Measurements from ENCODE around the gene NPBWR2. TPM values are rescaled to one million over a fixed set of nuclear protein-coding genes. Genes with fewer than 3 reads are reported as not detected.

NPBWR2 gene
- total and polyA plus RNA-seq, 4 donors, result not detected

GRCh38 chr20:64056639-64056888 lies 50.8 kb downstream of the NPBWR2 start:
- no peaks in the 10 kb centered on the region for H3K9me3 ChIP-seq (ENCODE audit: control insufficient read depth in 4 of 4, low read length in 3 of 4)
- WGBS, result 18% methylated on average over 7 of the region's 7 CpGs
- no peak overlapping the region for H3K4me3 ChIP-seq (ENCODE audit: low read depth in 1 of 3, low read length in 3 of 3)
- peak overlapping the region; percentile 17 to 59 for H3K27ac ChIP-seq (ENCODE audit: low read depth in 1 of 2, low read length in 2 of 2)
- H3K4me1 ChIP-seq (ENCODE audit: control insufficient read depth in 4 of 4, insufficient read depth in 4 of 4, low read length in 3 of 4), result peaks cover 0 to 17% (median 7%) of the 10 kb centered on the region in 4 donors
- peaks cover 0 to 2% (median 0%) of the 10 kb centered on the region in 4 donors for H3K27me3 ChIP-seq (ENCODE audit: control insufficient read depth in 4 of 4, insufficient read depth in 4 of 4, low read length in 3 of 4)
- no peak for DNase-seq (ENCODE audit: low spot score)
- H3K9ac ChIP-seq (ENCODE audit: low read depth in 1 of 2, low read length in 2 of 2), result no peak overlapping the region
- no peak for TF ChIP-seq REST (IDR thresholded peaks at IDR 0.05)
- TF ChIP-seq RXRA (IDR thresholded peaks at IDR 0.05), result peak in 1 of 2 donors; percentile 16
- peak; percentile 73 for TF ChIP-seq NR2F2 (IDR thresholded peaks at IDR 0.05)
- TF ChIP-seq SP1 (IDR thresholded peaks at IDR 0.05), result no peak
- no peaks in the 10 kb centered on the region for H3K36me3 ChIP-seq (ENCODE audit: control insufficient read depth in 4 of 4, insufficient read depth in 3 of 4, low read depth in 1 of 4, low read length in 3 of 4)

- H3K27ac ChIP-seq (ENCODE audit: low read depth in 1 of 2, low read length in 2 of 2), result peak overlapping the region; percentile 15 to 53
- no peak overlapping the region for H3K4me3 ChIP-seq (ENCODE audit: low read depth in 1 of 3, low read length in 3 of 3)
- no peak for DNase-seq (ENCODE audit: low spot score)
- no peak overlapping the region for H3K9ac ChIP-seq (ENCODE audit: low read depth in 1 of 2, low read length in 2 of 2)
- H3K4me1 ChIP-seq (ENCODE audit: control insufficient read depth in 4 of 4, insufficient read depth in 4 of 4, low read length in 3 of 4), result peaks cover 0 to 17% (median 7%) of the 10 kb centered on the region in 4 donors
- peaks cover 0 to 2% (median under 1%) of the 10 kb centered on the region in 4 donors for H3K27me3 ChIP-seq (ENCODE audit: control insufficient read depth in 4 of 4, insufficient read depth in 4 of 4, low read length in 3 of 4)
- 35% methylated on average over 22 of the region's 22 CpGs for WGBS
- no peaks in the 10 kb centered on the region for H3K36me3 ChIP-seq (ENCODE audit: control insufficient read depth in 4 of 4, insufficient read depth in 3 of 4, low read depth in 1 of 4, low read length in 3 of 4)
- TF ChIP-seq GABPA (IDR thresholded peaks at IDR 0.05 in 1 of 2, conservative IDR thresholded peaks at IDR 0.05 in 1 of 2), result no peak
- TF ChIP-seq MAX (IDR thresholded peaks at IDR 0.05), result no peak
- TF ChIP-seq TAF1 (conservative IDR thresholded peaks at IDR 0.05), result no peak
- no peak for TF ChIP-seq RXRA (IDR thresholded peaks at IDR 0.05)
- TF ChIP-seq SP1 (IDR thresholded peaks at IDR 0.05), result no peak
- no peak for TF ChIP-seq EGR1 (IDR thresholded peaks at IDR 0.05; ENCODE audit: low read depth in 2 of 2)
- no peak for TF ChIP-seq ATF3 (IDR thresholded peaks at IDR 0.05)
- no peak for TF ChIP-seq FOXA2 (IDR thresholded peaks at IDR 0.05)
- TF ChIP-seq RAD21 (IDR thresholded peaks at IDR 0.05), result no peak
- TF ChIP-seq REST (IDR thresholded peaks at IDR 0.05), result no peak
- TF ChIP-seq HNF4A (conservative IDR thresholded peaks at IDR 0.05), result no peak
- no peak for TF ChIP-seq YY1 (IDR thresholded peaks at IDR 0.05)
- TF ChIP-seq NR2F2 (IDR thresholded peaks at IDR 0.05), result no peak
- TF ChIP-seq HNF4G (IDR thresholded peaks at IDR 0.05), result no peak
- TF ChIP-seq FOXA1 (IDR thresholded peaks at IDR 0.05), result no peak
- no peak for TF ChIP-seq CTCF (IDR thresholded peaks at IDR 0.05; ENCODE audit: low read depth, low read length, missing input control)
- no peaks in the 10 kb centered on the region for H3K9me3 ChIP-seq (ENCODE audit: control insufficient read depth in 4 of 4, low read length in 3 of 4)
Observed at GRCh38 chr20:64055893-64056638, 51.3 kb downstream of the NPBWR2 start.

Data from liver (tissue), 9 donors.